Activated gamma-delta T cell treated with anti-CD3 and anti-CD28 coated beads, Interleukin-2, amount 50 U/mL, for 16 hours (primary cell): ENCODE results near the gene VARS1.
"Not testable (repeated sequence)": the region's sequence is repeated elsewhere in the genome, so short reads cannot be mapped to it uniquely, and the experiment has no call there.

ENCODE experiments used
- DNase-seq: peaks from one replicate; pipeline ENCODE4 v3.0.0-alpha.2; 2020; ENCODE audit warnings: low read depth

Gene VARS1

GRCh38 chr6:31795616-31796298 lies at the start of gene VARS1:
Gene VARS1, minus strand, starts transcription at chr6:31795752. Its CDS starts 535 bp downstream, at chr6:31795217.
- peak; percentile 70 for DNase-seq

GRCh38 chr6:31844507-31844906 lies 49.0 kb upstream of the VARS1 start:
- no peak for DNase-seq

GRCh38 chr6:31842053-31842452 lies 46.5 kb upstream of the VARS1 start:
- no peak for DNase-seq

DNA sequence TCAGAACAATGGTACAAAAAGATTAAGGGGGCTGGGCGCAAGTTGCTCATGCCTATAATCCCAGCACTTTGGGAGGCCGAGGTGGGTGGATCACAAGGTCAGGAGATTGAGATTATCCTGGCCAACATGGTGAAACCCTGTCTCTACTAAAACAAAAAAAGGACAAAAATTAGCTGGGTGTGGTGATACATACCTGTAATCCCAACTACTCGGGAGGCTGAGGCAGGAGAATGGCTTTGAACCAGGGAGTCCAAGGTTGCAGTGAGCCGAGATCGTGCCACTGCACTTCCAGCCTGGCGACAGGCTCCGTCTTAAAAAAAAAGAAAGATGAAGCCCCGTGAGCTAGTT lies 44.2 kb upstream of the VARS1 start:
- DNase-seq: not testable (repeated sequence)

DNA sequence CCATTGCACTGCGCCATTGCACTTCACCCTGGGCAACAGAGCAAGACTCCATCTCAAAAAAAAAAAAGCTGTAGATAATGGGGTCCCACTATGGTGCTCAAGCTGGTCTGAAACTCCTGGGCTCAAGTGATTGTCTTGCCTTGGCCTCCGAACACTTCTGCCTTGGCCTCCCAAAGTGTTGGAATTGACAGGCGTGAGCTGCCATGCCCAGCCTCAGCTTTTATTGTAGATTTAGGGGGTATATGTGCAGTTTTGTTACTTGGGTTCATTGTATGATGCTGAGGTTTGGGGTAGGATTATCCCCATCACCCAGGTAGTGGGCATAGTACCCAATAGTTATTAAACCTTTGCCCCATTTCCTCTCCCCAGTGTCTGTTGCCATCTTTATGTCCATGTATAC lies 43.4 kb upstream of the VARS1 start:
- no peak for DNase-seq

GRCh38 chr6:31838114-31838553 lies 42.6 kb upstream of the VARS1 start:
- not testable (repeated sequence) for DNase-seq

- no peak for DNase-seq
Measured at GRCh38 chr6:31837369-31838113, 42.0 kb upstream of the VARS1 start.

DNA sequence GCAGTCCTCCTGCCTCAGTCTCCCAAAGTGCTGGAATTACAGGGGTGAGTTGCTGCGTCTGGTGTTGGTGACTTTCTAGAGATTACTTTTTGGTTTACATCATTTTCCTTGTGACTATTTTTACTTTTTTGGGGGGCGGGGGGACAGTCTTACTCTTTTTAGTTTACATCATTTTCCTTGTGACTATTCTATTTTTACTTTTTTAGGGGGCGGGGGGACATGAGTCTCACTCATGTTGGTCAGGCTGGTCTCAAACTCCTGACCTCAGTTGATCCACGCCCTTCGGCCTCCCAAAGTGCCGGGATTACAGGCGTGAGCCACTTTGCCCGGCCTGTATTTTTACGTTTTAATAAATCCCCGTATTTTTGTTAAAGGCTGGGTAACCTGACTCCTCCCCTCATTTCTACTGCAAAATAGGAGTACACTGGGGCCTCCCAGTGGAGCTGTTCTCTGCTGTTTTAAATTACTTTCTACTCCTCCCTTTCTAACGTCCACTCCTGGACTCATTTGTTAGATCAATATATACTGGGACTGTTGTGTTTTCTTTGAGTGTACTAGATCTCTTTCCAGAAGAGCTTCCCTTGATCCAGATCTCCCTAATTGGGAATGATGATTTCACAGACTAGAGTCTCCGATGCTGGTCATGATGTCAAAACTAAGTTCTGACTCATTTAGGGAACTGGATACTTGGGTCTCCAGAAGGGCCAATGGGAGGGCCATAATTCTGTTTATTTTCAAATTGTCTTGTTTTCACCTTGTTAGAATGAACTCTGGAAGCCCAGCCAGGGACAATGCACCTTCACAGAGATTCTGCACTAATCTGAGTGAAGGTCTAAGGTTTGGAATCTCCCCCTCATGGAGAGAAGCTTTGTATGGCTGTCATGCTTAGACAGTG lies 41.2 kb upstream of the VARS1 start:
- no peak for DNase-seq

- DNase-seq: no peak
Measured at GRCh38 chr6:31836047-31836473, 40.5 kb upstream of the VARS1 start.

DNA sequence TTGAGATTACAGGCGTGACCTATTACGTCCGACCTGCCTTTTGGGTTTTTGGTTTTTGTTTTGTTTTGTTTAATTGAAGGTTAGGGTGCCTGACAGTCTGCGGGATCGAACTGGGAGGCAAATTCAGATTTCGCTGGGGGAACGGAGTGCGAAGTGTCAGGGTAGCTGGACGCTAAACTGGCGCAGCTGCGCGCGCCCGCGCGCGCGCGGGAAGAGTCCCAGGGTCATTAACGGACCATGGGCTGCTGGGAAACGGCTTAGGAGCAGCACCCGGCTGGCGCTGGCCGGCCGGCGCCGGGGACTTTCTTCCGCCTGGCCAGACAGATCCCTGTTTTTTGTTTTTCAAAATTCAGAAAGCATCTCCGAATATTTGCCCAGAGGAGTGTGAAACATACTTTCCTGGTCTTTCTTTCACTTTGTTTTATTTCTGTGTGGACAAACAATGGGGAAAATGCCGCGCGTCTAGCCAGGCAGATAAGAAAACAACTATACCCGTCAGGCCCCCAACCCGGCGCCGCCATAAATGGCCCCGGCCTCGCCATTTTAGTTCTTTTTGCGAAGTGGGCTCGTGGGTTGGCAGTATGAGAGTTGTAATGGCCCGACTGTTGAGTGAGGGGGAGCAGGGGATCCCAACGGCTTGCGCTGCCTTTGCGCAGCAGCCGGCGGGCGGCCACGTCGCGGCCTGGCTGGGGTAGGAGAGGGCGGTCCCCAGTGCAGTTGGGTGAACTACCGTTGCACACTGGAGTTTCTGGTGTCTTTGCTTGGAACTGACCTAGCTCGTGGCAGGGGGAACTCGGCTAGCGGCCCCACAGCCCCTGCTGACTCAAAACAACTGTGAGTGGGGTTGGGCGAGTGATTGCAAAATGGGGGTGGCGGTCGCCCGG lies 39.1 kb upstream of the VARS1 start:
- DNase-seq: peak; percentile 67

GRCh38 chr6:31831350-31832215 lies 36.0 kb upstream of the VARS1 start:
- no peak for DNase-seq

GRCh38 chr6:31830886-31831335 lies 35.4 kb upstream of the VARS1 start:
- DNase-seq: no peak

GRCh38 chr6:31829633-31830283 lies 34.2 kb upstream of the VARS1 start:
- no peak for DNase-seq

DNA sequence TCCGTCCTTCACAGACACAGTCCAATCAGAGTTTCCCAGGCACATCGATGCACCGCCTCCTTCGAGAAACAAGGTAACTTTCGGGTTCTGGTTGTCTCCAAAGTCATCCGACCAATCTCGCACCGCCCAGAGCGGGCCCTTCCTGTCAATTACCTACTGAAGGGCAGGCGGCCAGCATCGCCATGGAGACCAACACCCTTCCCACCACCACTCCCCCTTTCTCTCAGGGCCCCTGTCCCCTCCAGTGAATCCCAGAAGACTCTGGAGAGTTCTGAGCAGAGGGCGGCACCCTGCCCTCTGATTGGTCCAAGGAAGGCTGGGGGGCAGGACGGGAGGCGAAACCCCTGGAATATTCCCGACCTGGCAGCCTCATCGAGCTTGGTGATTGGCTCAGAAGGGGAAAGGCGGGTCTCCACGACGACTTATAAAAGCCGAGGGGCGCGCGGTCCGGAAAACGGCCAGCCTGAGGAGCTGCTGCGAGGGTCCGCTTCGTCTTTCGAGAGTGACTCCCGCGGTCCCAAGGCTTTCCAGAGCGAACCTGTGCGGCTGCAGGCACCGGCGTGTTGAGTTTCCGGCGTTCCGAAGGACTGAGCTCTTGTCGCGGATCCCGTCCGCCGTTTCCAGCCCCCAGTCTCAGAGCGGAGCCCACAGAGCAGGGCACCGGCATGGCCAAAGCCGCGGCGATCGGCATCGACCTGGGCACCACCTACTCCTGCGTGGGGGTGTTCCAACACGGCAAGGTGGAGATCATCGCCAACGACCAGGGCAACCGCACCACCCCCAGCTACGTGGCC lies 31.9 kb upstream of the VARS1 start, which contains the start of gene HSPA1B:
HSPA1B (plus strand) TSS at position 453 of the 794 bp plus-strand sequence; CDS start at position 666, 213 bp downstream.
- peak; percentile 75 for DNase-seq

GRCh38 chr6:31826793-31827285 lies 31.3 kb upstream of the VARS1 start:
- DNase-seq: no peak

DNA sequence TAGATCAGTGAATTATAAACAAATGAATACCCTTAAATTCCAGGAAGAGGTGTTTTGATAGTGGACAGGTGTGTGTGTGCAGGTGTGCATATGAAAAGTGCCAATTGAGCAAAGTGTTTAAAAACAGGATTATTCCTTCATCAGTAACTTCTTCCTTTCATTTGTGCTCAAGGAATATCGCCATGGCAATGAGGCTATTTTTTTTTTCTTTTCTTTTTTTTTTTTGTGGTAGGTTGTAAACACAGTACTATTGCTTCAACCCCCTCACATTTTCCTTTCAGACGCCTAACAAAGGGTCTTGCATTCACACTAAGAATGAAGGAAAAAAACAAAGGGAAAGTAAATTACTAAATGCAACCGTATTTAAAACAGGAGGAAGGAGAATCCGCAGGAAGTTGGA lies 30.0 kb upstream of the VARS1 start:
- no peak for DNase-seq

DNA sequence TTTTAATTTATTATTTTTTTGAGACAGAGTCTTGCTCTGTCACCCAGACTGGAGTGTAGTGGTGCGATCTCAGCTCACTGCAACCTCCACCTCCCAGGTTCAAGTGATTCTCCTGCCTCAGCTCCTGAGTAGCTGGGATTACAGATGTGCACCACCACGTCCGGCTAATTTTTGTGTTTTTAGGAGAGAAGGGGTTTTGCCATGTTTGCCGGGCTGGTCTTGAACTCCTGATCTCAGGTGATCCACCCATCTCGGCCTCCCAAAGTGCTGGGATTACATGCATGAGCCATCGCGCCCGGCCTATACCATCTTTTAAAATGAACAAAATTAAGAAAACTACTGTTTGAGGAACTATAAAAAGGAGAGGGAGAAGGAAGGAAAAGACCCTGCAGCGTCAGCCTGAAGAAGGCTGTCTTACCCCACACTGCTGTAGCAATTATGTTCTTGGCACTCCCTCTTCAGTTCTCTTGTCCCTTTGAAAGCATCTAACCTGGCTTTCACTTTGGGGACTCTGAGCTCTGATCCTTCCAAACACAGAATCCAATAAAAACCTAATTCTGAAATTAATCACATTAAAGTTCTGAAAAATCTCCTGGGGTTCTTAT lies 28.1 kb upstream of the VARS1 start:
- not testable (repeated sequence) for DNase-seq
